GM12878 (cell line): ENCODE measurements around the gene HOMER2. TPM values are rescaled to one million over a fixed set of nuclear protein-coding genes. Genes with fewer than 3 reads are reported as not detected.

Experiments
- ATF7 ChIP-seq: fragments of 450-650 bp; IDR thresholded peaks from 2 replicates; pipeline ENCODE4 v1.6.1; 2016; ENCODE audit warnings: low read depth, mild to moderate bottlenecking
- BMI1 ChIP-seq: fragments of 450-650 bp; IDR thresholded peaks from 2 replicates; pipeline ENCODE4 v1.6.1; 2016; ENCODE audit warnings: mild to moderate bottlenecking, moderate library complexity, borderline replicate concordance
- CBX5 ChIP-seq: sonication (generic); IDR thresholded peaks from 2 replicates; pipeline ENCODE4 v1.6.1; 2016; ENCODE audit warnings: low read depth, moderate library complexity, mild to moderate bottlenecking, inconsistent platforms
- DPF2 ChIP-seq: fragments of 450-650 bp; IDR thresholded peaks from 2 replicates; pipeline ENCODE4 v1.6.1; 2017; ENCODE audit warnings: mild to moderate bottlenecking
- E4F1 ChIP-seq: fragments of 450-650 bp; IDR thresholded peaks from 2 replicates; pipeline ENCODE4 v1.6.1; 2018; ENCODE audit warnings: borderline replicate concordance, mild to moderate bottlenecking; ENCODE audit not compliant: partially characterized antibody
- EP300 ChIP-seq, 2 experiments: fragments of 150-350 bp in 1 of 2; IDR thresholded peaks; 2 replicates each; pipeline ENCODE4 v1.6.1; 2011 to 2012; ENCODE audit warnings: low read depth in 2 of 2, low read length in 2 of 2, borderline replicate concordance in 1 of 2, improper control_type of control experiment in 1 of 2, inconsistent platforms in 1 of 2; ENCODE audit not compliant: control insufficient read depth in 1 of 2
- ESRRA ChIP-seq: IDR thresholded peaks from 2 replicates; pipeline ENCODE4 v1.6.1; 2012; ENCODE audit warnings: mild to moderate bottlenecking, low read length, improper control_type of control experiment
- ETV6 ChIP-seq, 2 experiments: fragments of 450-650 bp in 1 of 2; IDR thresholded peaks in 1 of 2; conservative IDR thresholded peaks in 1 of 2; 2 replicates each; pipeline ENCODE4 v1.6.1; 2014; ENCODE audit warnings: antibody characterized with exemption in 1 of 2, borderline replicate concordance in 1 of 2, low read depth in 1 of 2, mild to moderate bottlenecking in 1 of 2, moderate library complexity in 1 of 2
- FOXK2 ChIP-seq: fragments of 450-650 bp; IDR thresholded peaks from 2 replicates; pipeline ENCODE4 v1.6.1; 2017; ENCODE audit warnings: mild to moderate bottlenecking, moderate library complexity
- IKZF2 ChIP-seq, 2 experiments: fragments of 450-650 bp; IDR thresholded peaks; 2 replicates each; pipeline ENCODE4 v1.6.1; 2017; ENCODE audit warnings: mild to moderate bottlenecking in 2 of 2, moderate library complexity in 2 of 2
- MEF2A ChIP-seq: IDR thresholded peaks from 2 replicates; pipeline ENCODE4 v1.6.1; 2011; ENCODE audit warnings: low read depth, mild to moderate bottlenecking, low read length, moderate library complexity; ENCODE audit not compliant: insufficient read depth
- MEF2B ChIP-seq: fragments of 450-650 bp; IDR thresholded peaks from 2 replicates; pipeline ENCODE4 v1.6.1; 2018; ENCODE audit warnings: mild to moderate bottlenecking, moderate library complexity; ENCODE audit not compliant: partially characterized antibody, poor library complexity, severe bottlenecking
- MTA3 ChIP-seq: IDR thresholded peaks from 2 replicates; pipeline ENCODE4 v1.6.1; 2012; ENCODE audit warnings: low read length, inconsistent platforms, borderline replicate concordance
- NFYB ChIP-seq: IDR thresholded peaks from 2 replicates; pipeline ENCODE4 v1.6.1; 2011; ENCODE audit warnings: low read depth, mild to moderate bottlenecking, low read length, improper control_type of control experiment, moderate library complexity; ENCODE audit not compliant: insufficient read depth
- NKRF ChIP-seq: fragments of 450-650 bp; conservative IDR thresholded peaks from 2 replicates; pipeline ENCODE4 v1.6.1; 2017; ENCODE audit warnings: mild to moderate bottlenecking, moderate library complexity
- NR2C1 ChIP-seq: fragments of 450-650 bp; IDR thresholded peaks from 2 replicates; pipeline ENCODE4 v1.6.1; 2017; ENCODE audit warnings: antibody characterized with exemption, mild to moderate bottlenecking, moderate library complexity
- NR2F1 ChIP-seq: fragments of 450-650 bp; conservative IDR thresholded peaks from 2 replicates; pipeline ENCODE4 v1.6.1; 2017; ENCODE audit warnings: mild to moderate bottlenecking
- PAX5 ChIP-seq: IDR thresholded peaks from 2 replicates; pipeline ENCODE4 v1.6.1; 2011; ENCODE audit warnings: low read depth, low read length, borderline replicate concordance
- POLR2AphosphoS2 ChIP-seq: IDR thresholded peaks from 2 replicates; pipeline ENCODE4 v1.6.1; 2011; ENCODE audit warnings: low read depth, mild to moderate bottlenecking, low read length, improper control_type of control experiment, moderate library complexity
- RELB ChIP-seq: fragments of 450-650 bp; IDR thresholded peaks from 2 replicates; pipeline ENCODE4 v1.6.1; 2017; ENCODE audit warnings: low read depth, mild to moderate bottlenecking, moderate library complexity
- SMAD1 ChIP-seq: fragments of 450-650 bp; IDR thresholded peaks from 2 replicates; pipeline ENCODE4 v1.6.1; 2018; ENCODE audit warnings: mild to moderate bottlenecking, low read depth; ENCODE audit not compliant: partially characterized antibody
- SREBF1 ChIP-seq: IDR thresholded peaks from 2 replicates; pipeline ENCODE4 v1.6.1; 2012; ENCODE audit warnings: mild to moderate bottlenecking, low read length
- SREBF2 ChIP-seq: IDR thresholded peaks from 2 replicates; pipeline ENCODE4 v1.6.1; 2012; ENCODE audit warnings: mild to moderate bottlenecking, low read length
- ZBED1 ChIP-seq: IDR thresholded peaks from 2 replicates; pipeline ENCODE4 v1.6.1; 2016; ENCODE audit warnings: borderline replicate concordance
- ZSCAN29 ChIP-seq: fragments of 450-650 bp; IDR thresholded peaks from 2 replicates; pipeline ENCODE4 v1.6.1; 2017; ENCODE audit warnings: mild to moderate bottlenecking, moderate library complexity
- polyA plus RNA-seq, 11 experiments: library from polyadenylated mRNA; depleted of rRNA in 4 of 11; unstranded in 6 of 11; stranded (reverse) in 5 of 11; fragments of >200 nt; fragmentation: Nextera tagmentation in 4 of 11; fragmentation: Illumina TruSeq in 1 of 11; extraction: Ambion mirVana in 4 of 11; extraction: Trizol in 1 of 11; gene quantifications; 1 replicate in 1 of 11; 2 replicates in 10 of 11; pipeline versions ENCODE4 v1.2.1 to v1.2.3, GENCODE V29; 2011 to 2016; ENCODE audit warnings: inconsistent platforms in 2 of 11, missing spikeins in 2 of 11, low read depth in 1 of 11
- total RNA-seq, 4 experiments: library from RNA; depleted of rRNA in 3 of 4; stranded (reverse); fragments of >200 nt in 3 of 4; fragmentation: Illumina TruSeq in 1 of 4; extraction: Trizol in 1 of 4; gene quantifications; 2 replicates each; pipeline versions ENCODE4 v1.2.1 to v1.2.3, GENCODE V29; 2013 to 2021

HOMER2 gene
- total and polyA plus RNA-seq, 10 of the 15 experiments (the other 5 are each of a cell fraction or from before 2014, with no cell fraction given) = 0.60 to 5.0 (median 1.8) TPM

GRCh38 chr15:82832601-82833361 lies 119.7 kb downstream of the HOMER2 start (continued):
- TF ChIP-seq SMAD1 (no peak), POLR2AphosphoS2 (0 out of 2 replicates have a peak, but pooled peaks have one; percentile 4), DPF2 (peak; percentile 90), ATF7 (peak; percentile 87), ETV6 (conservative IDR thresholded peaks at IDR 0.05 in 1 of 2, IDR thresholded peaks at IDR 0.05 in 1 of 2; ENCODE audit: borderline replicate concordance in 1 of 2, low read depth in 1 of 2) (peak in 1 of 2 experiments; percentile 30; a peak in 1 of 4 replicates), MEF2B (peak; percentile 87), SREBF2 (no peak), IKZF2 (IDR thresholded peaks at IDR 0.05) (peak; percentile 80 to 81), ZSCAN29 (no peak), MTA3 (peak; percentile 88), BMI1 (peak; percentile 52; the same call in 1 of the 2 replicates), MEF2A (peak; percentile 95), FOXK2 (no peak), SREBF1 (peak; percentile 77), E4F1 (no peak), NR2F1 (peak; percentile 84), RELB (peak; percentile 63; the same call in 1 of the 2 replicates), NFYB (no peak), ESRRA (no peak), ZBED1 (peak; percentile 71; the same call in 1 of the 2 replicates), EP300 (IDR thresholded peaks at IDR 0.05; ENCODE audit: borderline replicate concordance in 1 of 2, control insufficient read depth in 1 of 2, low read depth in 2 of 2, low read length in 2 of 2) (peak in 1 of 2 experiments; percentile 65; a peak in 2 of 4 replicates), PAX5 (peak; percentile 61), NR2C1 (no peak), CBX5 (peak; percentile 67; the same call in 1 of the 2 replicates), NKRF (0 out of 2 replicates have a peak, but pooled peaks have one; percentile 35)
